GM23338 (cell line): ENCODE data around the gene C5orf58.

ENCODE experiments used
- CREB1 ChIP-seq: fragments of 250-450 bp; sonication (Bioruptor Pico); IDR thresholded peaks from 2 replicates; pipeline ENCODE4 v1.5.0; 2020; ENCODE audit warnings: low read depth, mild to moderate bottlenecking, moderate library complexity
- CTCF ChIP-seq, 2 experiments: fragments of 200-600 bp in 1 of 2; sonication (generic) in 1 of 2; conservative IDR thresholded peaks; 2 replicates each; pipeline versions ENCODE4 v1.5.1 to v1.6.1; 2016 to 2017; ENCODE audit warnings: antibody characterized with exemption in 2 of 2, low read depth in 2 of 2, mild to moderate bottlenecking in 2 of 2, moderate library complexity in 1 of 2
- EZH2 ChIP-seq: fragments of 200-600 bp; sonication (generic); IDR thresholded peaks from one replicate; pipeline ENCODE4 v1.8.0; 2017; ENCODE audit warnings: antibody characterized with exemption, mild to moderate bottlenecking, low read depth; ENCODE audit not compliant: unreplicated experiment
- EZH2phosphoT487 ChIP-seq: fragments of 200-600 bp; sonication (generic); IDR thresholded peaks from one replicate; pipeline ENCODE4 v1.8.1; 2018; ENCODE audit warnings: antibody characterized with exemption; ENCODE audit not compliant: unreplicated experiment
- JUNB ChIP-seq: IDR thresholded peaks from one replicate; pipeline ENCODE4 v1.6.1; 2016; ENCODE audit warnings: antibody characterized with exemption; ENCODE audit not compliant: unreplicated experiment
- NANOG ChIP-seq: IDR thresholded peaks from 2 replicates; pipeline ENCODE4 v1.6.1; 2016; ENCODE audit warnings: antibody characterized with exemption, borderline replicate concordance
- POLR2AphosphoS5 ChIP-seq: IDR thresholded peaks from 2 replicates; pipeline ENCODE4 v1.6.1; 2016; ENCODE audit warnings: antibody characterized with exemption, low read depth
- REST ChIP-seq: IDR thresholded peaks from one replicate; pipeline ENCODE4 v1.6.1; 2018; ENCODE audit warnings: antibody characterized with exemption; ENCODE audit not compliant: unreplicated experiment
- STAT1 ChIP-seq: IDR thresholded peaks from one replicate; pipeline ENCODE4 v1.6.1; 2016; ENCODE audit warnings: antibody characterized with exemption; ENCODE audit not compliant: unreplicated experiment
- ZNF114 ChIP-seq: fragments of 250-450 bp; sonication (Bioruptor Pico); IDR thresholded peaks from 2 replicates; pipeline ENCODE4 v1.5.0; 2020; ENCODE audit warnings: mild to moderate bottlenecking, moderate library complexity
- ZNF331 ChIP-seq: fragments of 250-450 bp; sonication (Bioruptor Pico); IDR thresholded peaks from 2 replicates; pipeline ENCODE4 v1.5.0; 2020; ENCODE audit warnings: low read depth, mild to moderate bottlenecking, moderate library complexity
- ZNF462 ChIP-seq: fragments of 250-450 bp; sonication (Bioruptor Pico); IDR thresholded peaks from 2 replicates; pipeline ENCODE4 v1.5.0; 2020; ENCODE audit warnings: mild to moderate bottlenecking, moderate library complexity
- TF ChIP-seq, protein P1 (sequence below): IDR thresholded peaks from 2 replicates; pipeline ENCODE4 v1.6.1; 2016; ENCODE audit warnings: antibody characterized with exemption

DNA sequence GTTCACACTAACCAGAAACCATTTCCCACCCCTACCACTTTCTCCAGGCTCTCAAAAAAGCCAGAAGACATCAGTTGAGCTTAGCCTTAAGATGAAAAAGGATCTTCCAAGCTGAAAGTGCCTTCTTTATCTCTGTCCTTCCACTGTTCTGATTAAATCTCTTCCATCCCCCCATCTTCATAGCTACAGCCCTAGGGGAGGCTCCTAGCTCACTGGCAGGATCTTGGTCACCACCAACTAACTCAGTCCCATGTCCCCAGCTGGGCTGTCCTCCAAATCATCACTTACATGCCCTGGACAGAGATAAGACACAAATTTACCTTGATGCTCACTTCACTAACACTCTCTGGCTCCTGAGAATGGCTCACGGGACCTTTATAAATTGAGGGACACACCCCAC lies 50.5 kb downstream of the C5orf58 start:
- TF ChIP-seq CTCF (conservative IDR thresholded peaks at IDR 0.05; ENCODE audit: low read depth in 2 of 2) (no peak), EZH2 (no peak), REST (no peak), POLR2AphosphoS5 (no peak), EZH2phosphoT487 (no peak), CREB1 (CRISPR knock-in tag) (no peak), ZNF331 (CRISPR knock-in tag) (no peak), STAT1 (no peak), NANOG (no peak), JUNB (no peak), ZNF114 (CRISPR knock-in tag) (no peak), ZNF462 (CRISPR knock-in tag) (no peak)
- TF ChIP-seq, protein P1, sequence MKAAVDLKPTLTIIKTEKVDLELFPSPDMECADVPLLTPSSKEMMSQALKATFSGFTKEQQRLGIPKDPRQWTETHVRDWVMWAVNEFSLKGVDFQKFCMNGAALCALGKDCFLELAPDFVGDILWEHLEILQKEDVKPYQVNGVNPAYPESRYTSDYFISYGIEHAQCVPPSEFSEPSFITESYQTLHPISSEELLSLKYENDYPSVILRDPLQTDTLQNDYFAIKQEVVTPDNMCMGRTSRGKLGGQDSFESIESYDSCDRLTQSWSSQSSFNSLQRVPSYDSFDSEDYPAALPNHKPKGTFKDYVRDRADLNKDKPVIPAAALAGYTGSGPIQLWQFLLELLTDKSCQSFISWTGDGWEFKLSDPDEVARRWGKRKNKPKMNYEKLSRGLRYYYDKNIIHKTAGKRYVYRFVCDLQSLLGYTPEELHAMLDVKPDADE = no peak
